T-helper 2 cell treated with Interferon-gamma antibody and Interleukin-4, amounts not matched to agents 5 μg/mL and 100 μg/mL, for 36 hours (primary cell): Measurements from ENCODE around the gene ARID1B.
A peak's percentile ranks its signal among the peaks of the same experiment; 100 is the strongest.

Experiments
- DNase-seq: peaks from one replicate; pipeline ENCODE4 v3.0.0; 2021; ENCODE audit warnings: low spot score
- H3K27ac Mint-ChIP-seq: one replicate; pipeline ENCODE4 v1.8.0; 2021; ENCODE audit warnings: mild to moderate bottlenecking, mixed read lengths
- H3K27me3 Mint-ChIP-seq: one replicate; pipeline ENCODE4 v1.8.0; 2021; ENCODE audit warnings: low read depth, mixed read lengths
- H3K36me3 Mint-ChIP-seq: one replicate; pipeline ENCODE4 v1.8.0; 2021; ENCODE audit warnings: low read depth, mixed read lengths
- H3K4me1 Mint-ChIP-seq: one replicate; pipeline ENCODE4 v1.8.0; 2021; ENCODE audit warnings: low read depth, mixed read lengths
- H3K4me3 Mint-ChIP-seq: one replicate; pipeline ENCODE4 v1.8.0; 2022; ENCODE audit warnings: mild to moderate bottlenecking, moderate library complexity, mixed read lengths
- H3K9me3 Mint-ChIP-seq: one replicate; pipeline ENCODE4 v1.8.0; 2021; ENCODE audit warnings: mixed read lengths

ARID1B gene

DNA sequence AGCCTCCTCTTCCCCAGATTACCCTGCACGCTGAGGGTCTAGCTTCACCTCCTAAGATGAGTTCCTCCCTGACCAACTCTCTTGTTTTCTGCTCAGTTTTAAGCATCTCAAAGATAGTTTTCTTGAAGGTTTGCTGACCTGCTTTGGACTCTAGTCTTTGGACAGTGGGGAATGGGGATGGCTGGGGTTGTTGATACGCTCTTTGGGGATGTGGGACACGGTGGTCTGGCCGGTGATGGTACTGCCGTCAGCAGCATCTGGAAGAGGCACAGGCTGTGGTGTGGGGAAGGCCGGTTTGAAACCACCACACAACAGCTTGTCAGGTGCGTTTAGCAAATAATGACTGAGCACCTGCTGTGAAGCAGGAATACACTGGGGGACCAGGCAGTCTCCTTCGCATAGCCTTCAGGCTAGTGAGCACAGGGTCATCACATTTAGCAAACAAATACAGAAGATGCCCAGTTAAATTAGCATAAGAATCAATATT is 452.0 kb downstream of the ARID1B start:
- no peaks in the 10 kb centered on the region for H3K36me3 Mint-ChIP-seq
- no peaks in the 10 kb centered on the region for H3K9me3 Mint-ChIP-seq
- DNase-seq, result no peak
- peaks cover 21% of the 10 kb centered on the region for H3K27me3 Mint-ChIP-seq
- H3K4me1 Mint-ChIP-seq, result peaks cover 29% of the 10 kb centered on the region
- H3K27ac Mint-ChIP-seq, result peak overlapping the region; percentile 55
- no peak overlapping the region for H3K4me3 Mint-ChIP-seq

DNA sequence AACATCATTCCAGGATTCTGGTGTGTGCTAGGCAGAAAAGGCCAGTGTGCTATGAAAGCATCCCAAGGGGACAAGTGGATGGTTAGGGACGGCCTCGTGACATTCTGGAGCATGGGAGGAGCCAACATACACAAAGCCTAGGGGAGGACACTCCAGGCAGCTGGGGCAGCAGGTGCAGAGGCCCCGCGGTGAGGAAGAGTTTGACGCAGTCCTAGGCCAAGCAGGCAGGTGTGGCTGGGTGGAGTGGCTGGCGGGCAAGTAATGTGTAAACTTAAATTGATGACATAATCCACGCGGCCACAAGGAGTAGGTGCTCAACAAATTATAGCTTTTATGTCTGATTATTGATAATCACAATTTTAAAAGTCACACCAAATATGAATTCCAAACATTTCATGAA is 452.5 kb downstream of the ARID1B start:
- Mint-ChIP-seq H3K4me1 (peaks cover 31% of the 10 kb centered on the region), H3K4me3 (no peak overlapping the region), H3K27ac (no peak overlapping the region), H3K9me3 (no peaks in the 10 kb centered on the region), H3K36me3 (no peaks in the 10 kb centered on the region), H3K27me3 (peaks cover 26% of the 10 kb centered on the region)
- no peak for DNase-seq

GRCh38 chr6:157230910-157231309 is 453.7 kb downstream of the ARID1B start:
- DNase-seq, result no peak
- Mint-ChIP-seq H3K9me3 (no peaks in the 10 kb centered on the region), H3K4me3 (no peak overlapping the region), H3K36me3 (peaks cover 2% of the 10 kb centered on the region), H3K27ac (no peak overlapping the region), H3K27me3 (peaks cover 37% of the 10 kb centered on the region), H3K4me1 (peaks cover 33% of the 10 kb centered on the region)

DNA sequence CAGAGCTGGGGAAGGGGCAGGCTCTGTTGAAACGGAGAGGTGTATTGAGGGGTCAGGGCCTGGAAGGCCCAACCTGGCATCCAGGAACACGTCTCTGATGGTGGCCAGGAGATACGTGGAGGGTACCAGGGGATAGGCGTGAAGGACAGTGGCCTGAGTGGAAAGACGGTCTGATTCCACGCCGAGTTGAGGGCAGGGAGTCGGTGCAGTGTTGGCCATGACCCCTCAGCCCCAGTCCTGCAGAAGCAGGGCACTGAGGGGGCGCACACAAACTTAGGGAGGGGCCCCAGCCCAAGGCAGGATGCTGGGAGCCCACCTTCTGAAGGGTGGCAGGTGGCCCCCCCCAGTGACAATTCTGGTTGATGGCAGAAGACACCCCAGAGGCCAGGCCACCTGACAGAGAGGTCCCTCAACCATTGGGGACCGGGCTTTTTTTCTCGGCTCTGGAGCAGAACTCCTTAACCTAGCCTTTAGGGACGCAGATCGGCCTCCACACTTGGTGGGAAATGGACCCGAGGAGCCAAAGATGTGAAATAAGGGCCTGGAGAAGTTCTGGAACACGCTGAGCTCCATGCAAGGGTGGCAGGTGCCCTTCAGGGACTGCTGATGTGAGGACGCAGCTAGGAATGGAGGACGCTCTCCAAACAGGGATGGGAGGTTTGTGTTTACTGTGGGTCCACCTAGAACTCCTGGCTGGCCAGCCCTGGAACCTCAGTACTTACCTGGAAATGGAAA is 455.1 kb downstream of the ARID1B start:
- DNase-seq, result no peak
- Mint-ChIP-seq H3K9me3 (no peaks in the 10 kb centered on the region), H3K36me3 (peaks cover 2% of the 10 kb centered on the region), H3K4me1 (peaks cover 24% of the 10 kb centered on the region), H3K27ac (no peak overlapping the region), H3K4me3 (no peak overlapping the region), H3K27me3 (peaks cover 43% of the 10 kb centered on the region)

DNA sequence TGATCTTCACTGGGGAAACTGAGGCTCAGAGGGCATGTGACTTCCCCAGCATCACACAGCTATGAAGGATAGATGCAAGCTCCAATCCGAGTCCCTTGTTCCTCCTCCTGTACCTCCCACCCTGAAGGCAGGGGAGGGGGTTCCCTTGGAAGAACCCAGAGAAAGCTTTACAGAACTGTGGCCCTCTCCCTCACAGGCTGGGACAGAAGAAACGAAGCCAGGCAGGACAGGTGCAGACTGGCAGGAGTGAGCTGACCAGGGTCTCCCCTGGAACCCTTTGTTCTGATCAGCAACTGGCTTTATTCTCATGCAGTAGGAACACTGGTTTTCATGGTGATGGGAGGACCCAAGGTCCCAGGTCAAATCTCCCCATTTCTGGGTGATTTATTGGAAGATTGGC is 456.0 kb downstream of the ARID1B start:
- no peak for DNase-seq
- Mint-ChIP-seq H3K4me3 (no peak overlapping the region), H3K27ac (no peak overlapping the region), H3K27me3 (peaks cover 48% of the 10 kb centered on the region), H3K36me3 (peaks cover 2% of the 10 kb centered on the region), H3K4me1 (peaks cover 15% of the 10 kb centered on the region), H3K9me3 (peaks cover 2% of the 10 kb centered on the region)

- Mint-ChIP-seq H3K9me3 (peaks cover 4% of the 10 kb centered on the region), H3K4me1 (peaks cover 14% of the 10 kb centered on the region), H3K4me3 (no peak overlapping the region), H3K27ac (no peak overlapping the region), H3K27me3 (peaks cover 50% of the 10 kb centered on the region), H3K36me3 (peaks cover 2% of the 10 kb centered on the region)
- DNase-seq, result no peak
Observed at GRCh38 chr6:157233686-157234085, 456.5 kb downstream of the ARID1B start.

DNA sequence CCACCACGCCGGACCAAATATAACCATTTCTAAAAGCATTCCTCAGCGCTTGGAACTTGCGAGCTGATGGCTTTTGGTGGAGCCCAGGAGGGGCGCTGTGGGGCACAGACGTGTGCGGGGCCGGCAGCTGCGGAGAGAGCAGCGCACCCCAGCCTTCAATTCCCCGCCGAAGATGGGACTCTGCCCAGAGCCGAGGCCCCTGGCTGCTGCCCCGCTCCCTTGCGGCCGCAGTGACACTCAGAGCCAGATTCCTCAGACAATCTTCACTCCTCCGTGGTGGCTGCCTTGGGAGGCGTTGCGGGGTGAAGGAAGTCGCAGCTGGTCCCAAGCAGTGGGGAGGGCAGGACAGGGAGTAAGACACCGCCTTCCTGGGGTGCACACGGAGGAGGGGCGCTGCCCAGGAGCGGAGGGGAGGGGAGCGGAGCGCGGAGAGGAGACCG is 458.4 kb downstream of the ARID1B start:
- H3K27me3 Mint-ChIP-seq, result peaks cover 57% of the 10 kb centered on the region
- peaks cover 2% of the 10 kb centered on the region for H3K36me3 Mint-ChIP-seq
- H3K4me3 Mint-ChIP-seq, result peak overlapping the region; percentile 87
- peaks cover 4% of the 10 kb centered on the region for H3K9me3 Mint-ChIP-seq
- peak overlapping the region; percentile 37 for H3K27ac Mint-ChIP-seq
- peaks cover 9% of the 10 kb centered on the region for H3K4me1 Mint-ChIP-seq
- DNase-seq, result peak; percentile 35

DNA sequence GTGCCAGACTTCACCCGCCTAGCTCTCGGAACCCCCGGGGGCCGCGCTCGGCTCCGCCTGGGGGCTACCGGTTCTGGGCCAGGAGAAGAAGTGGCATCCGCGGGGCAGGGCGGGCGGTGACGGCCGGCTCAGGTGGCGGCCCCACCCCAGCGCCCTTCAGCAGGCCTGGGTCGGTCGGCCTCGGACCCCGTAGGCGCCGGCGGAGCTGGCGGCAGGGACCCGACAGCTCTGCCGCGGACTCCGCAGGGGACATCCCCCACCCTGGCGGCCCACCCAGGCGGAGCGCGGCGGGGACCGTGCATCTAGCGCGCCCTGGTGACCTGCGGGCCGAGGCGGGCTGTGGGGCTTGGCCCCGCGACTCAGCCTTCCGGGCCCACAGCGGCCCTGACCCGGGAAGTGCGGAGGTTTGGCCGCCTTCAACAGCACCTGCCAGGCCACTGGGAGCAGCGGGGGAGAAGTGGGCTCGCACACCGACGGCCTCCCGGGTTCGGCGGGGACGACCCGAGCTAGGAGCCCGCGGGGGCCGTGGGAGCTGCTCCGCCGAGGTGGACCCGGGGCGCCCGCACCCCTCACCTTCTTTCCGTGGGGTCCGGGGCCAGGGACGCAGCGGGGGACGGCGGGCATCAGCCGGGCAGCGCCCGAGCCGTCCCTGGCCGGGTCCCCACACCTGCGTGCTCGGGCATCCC is 459.0 kb downstream of the ARID1B start:
- Mint-ChIP-seq H3K4me1 (peaks cover 9% of the 10 kb centered on the region), H3K36me3 (peaks cover 2% of the 10 kb centered on the region), H3K27me3 (peaks cover 57% of the 10 kb centered on the region), H3K9me3 (peaks cover 4% of the 10 kb centered on the region), H3K4me3 (peak overlapping the region; percentile 87), H3K27ac (no peak overlapping the region)
- DNase-seq, result no peak

- Mint-ChIP-seq H3K27me3 (peaks cover 46% of the 10 kb centered on the region), H3K36me3 (peaks cover 2% of the 10 kb centered on the region), H3K9me3 (peaks cover 4% of the 10 kb centered on the region), H3K27ac (no peak overlapping the region), H3K4me3 (no peak overlapping the region), H3K4me1 (peaks cover 9% of the 10 kb centered on the region)
- no peak for DNase-seq
Observed at GRCh38 chr6:157238346-157238745, 461.2 kb downstream of the ARID1B start.

GRCh38 chr6:157239148-157239547 is 462.0 kb downstream of the ARID1B start:
- H3K4me3 Mint-ChIP-seq, result no peak overlapping the region
- peaks cover 2% of the 10 kb centered on the region for H3K36me3 Mint-ChIP-seq
- peaks cover 4% of the 10 kb centered on the region for H3K9me3 Mint-ChIP-seq
- H3K4me1 Mint-ChIP-seq, result peaks cover 9% of the 10 kb centered on the region
- DNase-seq, result no peak
- H3K27me3 Mint-ChIP-seq, result peaks cover 44% of the 10 kb centered on the region
- no peak overlapping the region for H3K27ac Mint-ChIP-seq

- H3K27ac Mint-ChIP-seq, result no peak overlapping the region
Observed at GRCh38 chr6:157239671-157240058, 462.5 kb downstream of the ARID1B start.

DNA sequence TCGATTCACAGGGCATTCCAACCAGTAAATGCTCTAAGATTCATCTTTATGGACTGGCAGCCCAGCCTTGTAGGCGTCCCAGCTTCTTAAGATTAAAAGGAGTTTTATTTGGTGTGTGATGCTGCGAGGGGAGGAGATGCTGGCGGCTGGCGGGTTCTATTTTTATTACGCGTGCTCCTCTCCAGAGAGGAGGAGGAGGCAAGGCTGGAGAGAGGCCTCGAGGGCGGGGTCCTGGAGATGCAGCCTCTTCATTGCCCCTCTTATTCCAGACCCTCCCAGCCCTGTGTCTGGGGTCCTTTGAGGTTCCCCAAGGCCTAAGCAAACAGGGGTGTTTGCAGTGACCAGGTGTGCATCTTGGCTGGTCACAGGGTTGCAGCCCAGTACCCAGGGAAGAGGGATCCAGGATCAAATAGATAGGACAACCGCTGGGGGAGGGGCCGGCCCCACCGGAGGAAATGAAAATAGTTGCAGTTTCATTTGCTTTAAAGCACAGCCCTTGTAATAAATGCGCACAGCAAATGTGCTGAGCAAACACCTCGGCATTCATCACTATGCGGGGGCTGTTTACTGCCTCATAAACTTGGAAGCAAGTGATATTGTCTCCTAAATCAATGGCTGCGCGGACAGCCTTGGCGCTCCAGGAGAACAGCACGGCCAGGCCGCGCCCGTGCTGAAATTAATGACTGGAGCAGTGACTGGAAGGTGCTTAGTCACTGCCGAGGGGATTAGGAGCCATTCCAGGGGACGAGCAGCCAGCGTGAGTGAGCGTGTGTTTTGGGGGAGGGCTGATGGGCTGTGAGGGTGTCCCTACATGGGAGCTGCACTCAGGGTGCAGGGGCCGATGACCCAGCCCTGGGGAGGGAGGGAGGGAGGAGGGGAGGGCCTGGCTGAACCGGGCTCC is 463.1 kb downstream of the ARID1B start:
- no peak for DNase-seq
- H3K4me3 Mint-ChIP-seq, result peak overlapping the region; percentile 48
- peaks cover 4% of the 10 kb centered on the region for H3K9me3 Mint-ChIP-seq
- H3K27me3 Mint-ChIP-seq, result peaks cover 37% of the 10 kb centered on the region
- H3K27ac Mint-ChIP-seq, result no peak overlapping the region
- peaks cover 6% of the 10 kb centered on the region for H3K4me1 Mint-ChIP-seq
- H3K36me3 Mint-ChIP-seq, result peaks cover 2% of the 10 kb centered on the region

More at GRCh38 chr6:157239671-157240058, 462.5 kb downstream of the ARID1B start:
- H3K4me1 Mint-ChIP-seq, result peaks cover 7% of the 10 kb centered on the region
- peaks cover 2% of the 10 kb centered on the region for H3K36me3 Mint-ChIP-seq
- H3K9me3 Mint-ChIP-seq, result peaks cover 4% of the 10 kb centered on the region
- no peak for DNase-seq
- no peak overlapping the region for H3K4me3 Mint-ChIP-seq
- H3K27me3 Mint-ChIP-seq, result peaks cover 41% of the 10 kb centered on the region

DNA sequence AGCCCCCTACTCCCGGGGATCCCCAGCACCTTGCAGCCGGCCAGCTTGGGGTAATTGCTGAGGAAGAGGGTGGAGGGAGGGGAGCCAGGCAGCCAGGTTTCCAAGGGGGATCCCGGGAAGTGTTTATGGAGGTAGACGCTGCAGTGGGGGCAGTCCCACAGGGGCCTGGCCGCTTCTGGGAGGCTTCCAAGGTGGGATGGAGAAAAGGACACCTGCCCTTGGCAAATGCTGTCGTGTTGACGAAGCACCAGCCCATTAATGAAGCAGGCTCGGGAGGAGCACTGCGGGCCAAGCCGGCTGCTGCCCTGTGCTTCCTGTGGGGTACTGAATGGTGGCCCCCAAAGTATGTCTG is 463.8 kb downstream of the ARID1B start:
- Mint-ChIP-seq H3K4me3 (no peak overlapping the region), H3K4me1 (peaks cover 3% of the 10 kb centered on the region), H3K27ac (no peak overlapping the region), H3K27me3 (peaks cover 32% of the 10 kb centered on the region), H3K9me3 (peaks cover 4% of the 10 kb centered on the region), H3K36me3 (no peaks in the 10 kb centered on the region)
- no peak for DNase-seq

- H3K4me3 Mint-ChIP-seq, result no peak overlapping the region
- peaks cover 4% of the 10 kb centered on the region for H3K9me3 Mint-ChIP-seq
- no peak overlapping the region for H3K27ac Mint-ChIP-seq
- peaks cover 22% of the 10 kb centered on the region for H3K27me3 Mint-ChIP-seq
- DNase-seq, result no peak
- H3K4me1 Mint-ChIP-seq, result peaks cover 1% of the 10 kb centered on the region
- no peaks in the 10 kb centered on the region for H3K36me3 Mint-ChIP-seq
Observed at GRCh38 chr6:157242791-157243190, 465.6 kb downstream of the ARID1B start.
